Neural crest cell (in vitro differentiated cells): ENCODE data around the gene PSORS1C1. TPM values are rescaled to one million over a fixed set of nuclear protein-coding genes. Genes with fewer than 3 reads are reported as not detected.

Experiments used
- DNase-seq: peaks from one replicate; pipeline ENCODE4 v3.0.0; 2021; ENCODE audit warnings: low read depth, mixed read lengths, low spot score
- H3K27ac Mint-ChIP-seq: one replicate; pipeline ENCODE4 v1.8.0; 2021; ENCODE audit warnings: mild to moderate bottlenecking, mixed read lengths; ENCODE audit not compliant: unreplicated experiment
- H3K27me3 Mint-ChIP-seq: 2 replicates; pipeline ENCODE4 v1.8.0; 2021; ENCODE audit warnings: low read depth, mild to moderate bottlenecking, mixed read lengths
- H3K36me3 Mint-ChIP-seq: 2 replicates; pipeline ENCODE4 v1.8.0; 2021; ENCODE audit warnings: low read depth, mild to moderate bottlenecking, mixed read lengths
- H3K4me1 Mint-ChIP-seq: 2 replicates; pipeline ENCODE4 v1.8.0; 2021; ENCODE audit warnings: mixed read lengths
- H3K4me3 Mint-ChIP-seq: one replicate; pipeline ENCODE4 v1.8.0; 2021; ENCODE audit warnings: mild to moderate bottlenecking, mixed read lengths
- H3K9me3 Mint-ChIP-seq: 2 replicates; pipeline ENCODE4 v1.8.0; 2021; ENCODE audit warnings: mixed read lengths
- total RNA-seq: library from RNA; stranded (reverse); gene quantifications from 2 replicates; pipeline ENCODE4 v1.2.1, GENCODE V29; 2021
- TF ChIP-seq, protein P1 (sequence below): fragments of 200-600 bp; sonication (generic); conservative IDR thresholded peaks from 2 replicates; pipeline ENCODE4 v1.5.0; 2021; ENCODE audit warnings: antibody characterized with exemption, mild to moderate bottlenecking

PSORS1C1 gene
- total RNA-seq, 1 donor from 2014 or later, result not detected

GRCh38 chr6:31116661-31117385 is 2.2 kb downstream of the PSORS1C1 start:
- Mint-ChIP-seq H3K36me3 (no peaks in the 10 kb centered on the region), H3K27ac (no peak overlapping the region), H3K27me3 (peaks cover 10% of the 10 kb centered on the region), H3K4me1 (peaks cover 8% of the 10 kb centered on the region), H3K4me3 (no peak overlapping the region), H3K9me3 (no peaks in the 10 kb centered on the region)
- TF ChIP-seq, protein P1, sequence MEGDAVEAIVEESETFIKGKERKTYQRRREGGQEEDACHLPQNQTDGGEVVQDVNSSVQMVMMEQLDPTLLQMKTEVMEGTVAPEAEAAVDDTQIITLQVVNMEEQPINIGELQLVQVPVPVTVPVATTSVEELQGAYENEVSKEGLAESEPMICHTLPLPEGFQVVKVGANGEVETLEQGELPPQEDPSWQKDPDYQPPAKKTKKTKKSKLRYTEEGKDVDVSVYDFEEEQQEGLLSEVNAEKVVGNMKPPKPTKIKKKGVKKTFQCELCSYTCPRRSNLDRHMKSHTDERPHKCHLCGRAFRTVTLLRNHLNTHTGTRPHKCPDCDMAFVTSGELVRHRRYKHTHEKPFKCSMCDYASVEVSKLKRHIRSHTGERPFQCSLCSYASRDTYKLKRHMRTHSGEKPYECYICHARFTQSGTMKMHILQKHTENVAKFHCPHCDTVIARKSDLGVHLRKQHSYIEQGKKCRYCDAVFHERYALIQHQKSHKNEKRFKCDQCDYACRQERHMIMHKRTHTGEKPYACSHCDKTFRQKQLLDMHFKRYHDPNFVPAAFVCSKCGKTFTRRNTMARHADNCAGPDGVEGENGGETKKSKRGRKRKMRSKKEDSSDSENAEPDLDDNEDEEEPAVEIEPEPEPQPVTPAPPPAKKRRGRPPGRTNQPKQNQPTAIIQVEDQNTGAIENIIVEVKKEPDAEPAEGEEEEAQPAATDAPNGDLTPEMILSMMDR, result no peak
- no peak for DNase-seq

- DNase-seq, result no peak
- H3K9me3 Mint-ChIP-seq, result no peaks in the 10 kb centered on the region
- no peak overlapping the region for H3K4me3 Mint-ChIP-seq
- H3K4me1 Mint-ChIP-seq, result peaks cover 8% of the 10 kb centered on the region
- TF ChIP-seq, protein P1, result no peak
- peaks cover 6% of the 10 kb centered on the region for H3K27me3 Mint-ChIP-seq
- H3K36me3 Mint-ChIP-seq, result no peaks in the 10 kb centered on the region
- H3K27ac Mint-ChIP-seq, result no peak overlapping the region
These were observed 3.6 kb downstream of the PSORS1C1 start for GRCh38 chr6:31118178-31118577.

DNA sequence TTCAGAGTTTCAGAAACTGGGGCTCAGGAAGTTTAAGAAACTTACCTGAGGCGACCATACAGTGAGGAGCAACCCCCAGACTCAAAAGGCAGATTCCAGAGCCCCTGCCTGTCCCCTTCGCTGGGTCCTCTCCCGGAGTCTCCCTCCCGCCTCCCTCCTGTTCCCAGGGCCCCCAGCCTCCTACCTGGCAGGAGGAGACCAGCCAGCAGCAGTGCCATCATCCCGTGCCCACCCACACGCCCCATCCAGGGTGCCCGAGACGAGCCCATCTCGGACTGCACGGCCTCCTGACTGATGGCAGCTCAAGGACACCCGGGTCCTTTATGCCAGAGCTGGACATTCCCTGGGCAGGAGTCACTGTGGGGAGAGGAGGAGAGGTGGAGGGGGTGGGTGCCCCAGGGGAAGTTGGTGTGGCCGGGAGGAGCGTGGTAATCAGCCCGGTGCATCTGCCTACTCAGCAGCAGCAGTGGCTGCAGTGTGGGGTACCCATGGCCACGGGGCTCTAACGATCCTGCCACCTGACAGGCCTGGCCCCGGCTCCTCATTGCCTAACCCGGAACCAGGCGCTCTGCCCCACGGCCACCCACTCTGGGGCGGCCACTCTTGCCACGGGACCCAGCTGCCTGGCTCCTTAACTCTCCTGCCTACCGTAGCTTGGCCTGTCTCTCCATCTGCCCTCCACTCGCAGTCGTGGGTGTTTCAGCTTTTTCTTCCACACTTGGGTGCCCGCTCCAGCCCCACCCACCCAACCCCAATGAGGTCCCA is 5.7 kb downstream of the PSORS1C1 start, which contains the start of gene CDSN:
Gene CDSN (minus strand): TSS at position 296 of the 765 bp plus-strand sequence. CDS start 27 bp downstream, at position 269.
- peaks cover 6% of the 10 kb centered on the region for H3K4me1 Mint-ChIP-seq
- H3K9me3 Mint-ChIP-seq, result no peaks in the 10 kb centered on the region
- no peaks in the 10 kb centered on the region for H3K36me3 Mint-ChIP-seq
- TF ChIP-seq, protein P1, result no peak
- peaks cover 4% of the 10 kb centered on the region for H3K27me3 Mint-ChIP-seq
- no peak within 1 kb of the TSS for H3K27ac Mint-ChIP-seq
- no peak for DNase-seq
- H3K4me3 Mint-ChIP-seq, result no peak within 1 kb of the TSS

DNA sequence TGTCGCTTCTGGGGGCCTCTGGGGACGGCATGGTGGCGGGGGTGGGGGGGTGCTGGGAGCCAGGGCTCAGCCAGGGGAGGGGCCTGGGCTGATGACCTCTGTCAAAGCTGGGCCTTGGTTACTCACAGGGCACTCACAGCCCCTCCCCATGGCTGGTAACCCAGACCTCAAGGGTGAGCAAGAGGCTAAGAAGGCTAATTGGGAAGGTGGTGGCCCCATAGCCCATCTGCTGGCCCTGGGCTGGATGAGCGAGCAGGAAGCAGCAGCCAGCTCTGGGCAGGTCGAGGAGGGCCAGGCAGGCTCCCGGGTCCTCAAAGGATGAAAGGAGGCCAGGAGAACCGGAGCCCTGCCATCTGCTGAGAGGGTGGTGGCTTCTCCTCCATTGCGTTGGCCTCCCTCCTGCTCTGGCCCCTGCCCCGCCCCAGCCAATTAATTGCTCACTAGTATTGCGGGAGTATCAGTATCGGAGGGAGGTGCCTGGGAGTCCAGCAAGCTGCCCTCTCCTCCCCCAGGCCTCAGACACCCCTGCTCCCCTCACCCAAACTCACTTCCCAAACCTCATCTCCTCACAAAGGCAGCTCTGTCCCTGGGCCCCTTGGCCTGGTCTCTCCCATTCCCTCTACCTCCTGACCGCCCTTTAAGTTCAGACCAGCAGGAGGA is 6.7 kb downstream of the PSORS1C1 start:
- no peaks in the 10 kb centered on the region for H3K9me3 Mint-ChIP-seq
- no peak overlapping the region for H3K4me3 Mint-ChIP-seq
- TF ChIP-seq, protein P1, result no peak
- H3K4me1 Mint-ChIP-seq, result peaks cover 9% of the 10 kb centered on the region
- H3K27me3 Mint-ChIP-seq, result no peaks in the 10 kb centered on the region
- H3K36me3 Mint-ChIP-seq, result no peaks in the 10 kb centered on the region
- no peak for DNase-seq
- H3K27ac Mint-ChIP-seq, result no peak overlapping the region

DNA sequence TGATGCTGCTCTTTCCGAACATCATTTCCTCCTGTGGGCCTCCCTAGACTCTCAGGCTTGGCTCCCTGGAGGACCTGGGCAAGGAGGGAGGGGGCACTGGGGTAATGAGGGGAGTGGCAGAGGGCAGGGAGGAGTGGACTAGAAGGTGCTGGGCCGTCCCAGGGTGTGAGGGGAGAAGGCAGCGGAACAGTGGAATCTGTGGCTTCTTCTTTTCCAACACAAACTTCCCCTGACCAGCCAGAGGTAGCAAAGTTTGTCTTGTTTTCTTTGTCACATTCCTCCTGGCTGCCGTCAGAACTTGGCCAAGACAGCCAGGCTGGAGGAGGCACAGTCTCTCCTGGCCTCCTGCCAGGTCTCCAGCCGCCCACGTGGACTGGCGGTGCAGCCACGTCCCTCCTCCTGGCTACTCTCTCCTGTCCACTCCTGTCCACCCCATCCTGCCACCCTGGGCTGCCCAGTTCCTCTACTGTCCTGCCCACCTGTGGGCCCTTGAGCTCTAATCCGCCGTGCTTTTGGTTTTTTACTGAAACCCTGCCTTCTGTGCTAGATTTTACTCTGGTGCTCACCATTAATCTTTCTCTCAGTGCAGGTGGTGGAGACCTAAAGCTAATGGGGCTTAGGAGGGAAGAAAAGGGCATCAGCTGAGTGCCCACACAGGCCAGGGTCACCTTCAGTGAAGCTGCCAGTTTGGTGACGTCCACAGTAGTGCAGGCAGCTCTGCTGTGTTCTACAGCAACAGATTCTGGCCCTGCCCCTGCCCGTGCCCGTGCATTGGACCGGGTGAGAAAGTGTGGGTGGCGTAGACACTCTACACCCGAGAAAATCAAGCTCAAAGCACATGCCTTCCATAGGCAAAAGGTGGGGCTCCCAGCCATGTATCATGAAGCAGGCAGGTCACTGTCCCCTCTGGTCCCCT is 8.4 kb downstream of the PSORS1C1 start:
- Mint-ChIP-seq H3K27ac (no peak overlapping the region), H3K9me3 (no peaks in the 10 kb centered on the region), H3K36me3 (no peaks in the 10 kb centered on the region), H3K27me3 (peaks cover 2% of the 10 kb centered on the region), H3K4me3 (no peak overlapping the region), H3K4me1 (peaks cover 12% of the 10 kb centered on the region)
- no peak for DNase-seq
- TF ChIP-seq, protein P1, result no peak
